Neural cell (in vitro differentiated cells): ENCODE data around the gene GIT2.

ENCODE experiments used
- CTCF ChIP-seq: fragments of 450-650 bp; IDR thresholded peaks from 2 replicates; pipeline ENCODE4 v1.5.1; 2014; ENCODE audit warnings: antibody characterized with exemption, mild to moderate bottlenecking, moderate library complexity; ENCODE audit not compliant: poor library complexity, severe bottlenecking
- EP300 ChIP-seq: fragments of 450-650 bp; conservative IDR thresholded peaks from 2 replicates; pipeline ENCODE4 v1.6.1; 2014; ENCODE audit warnings: antibody characterized with exemption, mild to moderate bottlenecking, moderate library complexity; ENCODE audit not compliant: poor library complexity, severe bottlenecking
- EZH2 ChIP-seq: fragments of 200-600, 300-800 bp; shearing (Covaris generic), sonication (generic); IDR thresholded peaks from 2 replicates; pipeline ENCODE4 v1.6.1; 2014; ENCODE audit warnings: antibody characterized with exemption, low read length, borderline replicate concordance, mild to moderate bottlenecking; ENCODE audit not compliant: insufficient read depth, poor library complexity, severe bottlenecking
- POLR2AphosphoS5 ChIP-seq: IDR thresholded peaks from 2 replicates; pipeline ENCODE4 v1.6.1; 2012
- REST ChIP-seq: IDR thresholded peaks from 2 replicates; pipeline ENCODE4 v1.6.1; 2012; ENCODE audit warnings: borderline replicate concordance

- TF ChIP-seq REST (no peak), POLR2AphosphoS5 (no peak), CTCF (no peak), EZH2 (no peak), EP300 (no peak)
Measured at GRCh38 chr12:110012659-110013058, 16.5 kb upstream of the GIT2 start.
